Esophagus muscularis mucosa (tissue), 4 donors: ENCODE results near the gene IFT81. TPM values are rescaled to one million over a fixed set of nuclear protein-coding genes. Genes with fewer than 3 reads are reported as not detected.

Source experiments
- DNase-seq: peaks from one replicate; pipeline ENCODE4 v3.0.0-alpha.2; 2017; ENCODE audit errors: extremely low spot score
- H3K27ac ChIP-seq, 4 donors: fragments of 200-600 bp; sonication (generic); replicated peaks in 1 of 4; 1 replicate in 3 of 4; 2 replicates in 1 of 4; pipeline ENCODE4 v1.5.1; 2016 to 2019; ENCODE audit warnings: mild to moderate bottlenecking in 1 of 4
- H3K27me3 ChIP-seq, 4 donors: fragments of 200-600 bp; sonication (generic); one replicate each; pipeline versions ENCODE4 v1.5.1 to v1.6.0; 2016 to 2019
- H3K36me3 ChIP-seq, 4 donors: fragments of 200-600 bp; sonication (generic); one replicate each; pipeline ENCODE4 v1.5.1; 2016 to 2019
- H3K4me1 ChIP-seq, 4 donors: fragments of 200-600 bp; sonication (generic); one replicate each; pipeline ENCODE4 v1.5.1; 2016 to 2019
- H3K4me3 ChIP-seq, 4 donors: fragments of 200-600 bp; sonication (generic); 1 replicate in 2 of 4; 2 replicates in 2 of 4; pipeline ENCODE4 v1.5.1; 2016 to 2019; ENCODE audit warnings: mild to moderate bottlenecking in 4 of 4, moderate library complexity in 1 of 4
- H3K9me3 ChIP-seq, 4 donors: fragments of 200-600 bp; sonication (generic); 1 replicate in 3 of 4; 2 replicates in 1 of 4; pipeline ENCODE4 v1.5.1; 2016 to 2019
- CTCF ChIP-seq, 3 experiments: fragments of 200-600 bp in 2 of 3; fragments of 450-650 bp in 1 of 3; sonication (generic) in 2 of 3; IDR thresholded peaks; one replicate each; pipeline ENCODE4 v1.5.1; 2017 to 2019; ENCODE audit warnings: antibody characterized with exemption in 3 of 3, mild to moderate bottlenecking in 2 of 3, moderate library complexity in 1 of 3
- EP300 ChIP-seq: sonication (generic); formaldehyde crosslinking; IDR thresholded peaks from one replicate; pipeline ENCODE4 v1.6.1; 2017; ENCODE audit warnings: antibody characterized with exemption
- POLR2A ChIP-seq: fragments of 450-650 bp; IDR thresholded peaks from one replicate; pipeline ENCODE4 v1.6.1; 2017; ENCODE audit warnings: antibody characterized with exemption, moderate library complexity, mild to moderate bottlenecking, low read depth
- POLR2AphosphoS5 ChIP-seq, 2 donors: sonication (generic); formaldehyde crosslinking; IDR thresholded peaks; one replicate each; pipeline ENCODE4 v1.6.1; 2017; ENCODE audit warnings: antibody characterized with exemption in 2 of 2
- WGBS: methylation state at CpG from one replicate; pipeline ENCODE4 v1.1.5; 2018; 5-methylcytosine and 5-hydroxymethylcytosine counted together
- intact Hi-C: fragments of 100-400 bp; cut with DNase I; formaldehyde crosslinking; loops from one replicate; pipeline ENCODE4 v1.15.1; 2023
- total RNA-seq, 4 donors: library from RNA; depleted of rRNA; stranded (reverse); fragments of >200 nt; gene quantifications; one replicate each; pipeline versions ENCODE4 v1.1.0 to v1.2.1, GENCODE V29; 2016

IFT81 gene
- 10 to 100 TPM; 15.1 to 27.4 (median 15.9) TPM for total RNA-seq

DNA sequence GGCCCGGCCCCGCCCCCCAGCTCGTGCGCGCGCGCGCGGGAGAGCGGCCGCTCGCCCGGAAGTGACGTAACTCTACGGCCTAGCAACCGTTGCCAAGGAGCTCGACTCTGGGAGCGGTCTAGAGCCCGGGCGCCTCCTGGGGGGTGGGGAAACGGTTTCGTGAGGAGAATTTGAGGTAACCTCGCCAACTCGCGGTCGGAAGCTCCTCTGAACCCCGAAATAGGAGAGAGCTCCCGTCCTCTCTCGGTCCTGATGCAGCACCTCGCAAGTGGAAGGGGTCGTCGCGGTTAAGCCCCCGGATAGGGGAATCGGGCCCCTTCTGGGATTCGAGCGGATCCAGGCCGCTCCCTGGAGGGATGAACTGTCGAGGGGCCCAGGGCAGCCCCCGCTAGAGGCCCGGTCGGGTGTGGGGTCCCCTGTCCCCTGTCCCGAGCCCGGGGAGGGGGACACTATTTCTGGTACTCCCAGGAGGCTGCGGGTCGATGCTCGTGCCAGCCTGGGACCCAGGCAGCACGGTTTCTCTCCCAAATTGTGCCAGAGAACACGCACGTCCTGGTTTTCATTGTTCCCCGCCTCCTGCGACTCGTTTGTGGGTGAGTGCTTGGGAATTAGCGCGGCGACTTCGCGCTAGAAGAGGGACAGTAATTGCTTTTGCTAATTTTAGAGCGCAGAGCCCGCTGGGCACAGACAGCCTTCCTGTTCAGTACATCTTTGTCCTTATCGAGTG, at the start of gene IFT81:
TSS of gene IFT81 (plus strand) at position 89 of the 727 bp plus-strand sequence. CDS start 3,024 bp downstream, outside the sequence.
- peaks cover 0 to 13% (median under 1%) of the 10 kb centered on the region in 4 donors for H3K36me3 ChIP-seq
- H3K4me1 ChIP-seq = peaks cover 8 to 40% (median 38%) of the 10 kb centered on the region in 4 donors
- H3K27ac ChIP-seq = peak within 1 kb of the TSS; percentile 93 to 97 (median 95)
- DNase-seq = peak; percentile 98
- intact Hi-C loops = no loop called here
- H3K4me3 ChIP-seq = peak within 1 kb of the TSS; percentile 79 to 96 (median 95)
- H3K9me3 ChIP-seq = no peaks in the 10 kb centered on the region
- H3K27me3 ChIP-seq = no peaks in the 10 kb centered on the region
- TF ChIP-seq POLR2AphosphoS5 (IDR thresholded peaks at IDR 0.05) (peak; percentile 84 to 94), EP300 (no peak), CTCF (IDR thresholded peaks at IDR 0.05) (peak in 1 of 3 experiments; percentile 10), POLR2A (peak; percentile 23)
- WGBS = under 1% methylated on average over 21 of the region's 61 CpGs

GRCh38 chr12:110075880-110076279, 48.3 kb upstream of the IFT81 start:
- TF ChIP-seq POLR2A (no peak), EP300 (no peak), POLR2AphosphoS5 (IDR thresholded peaks at IDR 0.05) (no peak), CTCF (IDR thresholded peaks at IDR 0.05) (no peak)
- DNase-seq = no peak
- Histone ChIP-seq H3K27ac (no peak overlapping the region), H3K9me3 (no peaks in the 10 kb centered on the region), H3K4me3 (no peak overlapping the region), H3K4me1 (peaks cover 5 to 17% (median 8%) of the 10 kb centered on the region in 4 donors), H3K27me3 (no peaks in the 10 kb centered on the region), H3K36me3 (no peaks in the 10 kb centered on the region)
- WGBS = 93% methylated on average over 1 of the region's 1 CpG
- intact Hi-C loops = no loop called here

DNA sequence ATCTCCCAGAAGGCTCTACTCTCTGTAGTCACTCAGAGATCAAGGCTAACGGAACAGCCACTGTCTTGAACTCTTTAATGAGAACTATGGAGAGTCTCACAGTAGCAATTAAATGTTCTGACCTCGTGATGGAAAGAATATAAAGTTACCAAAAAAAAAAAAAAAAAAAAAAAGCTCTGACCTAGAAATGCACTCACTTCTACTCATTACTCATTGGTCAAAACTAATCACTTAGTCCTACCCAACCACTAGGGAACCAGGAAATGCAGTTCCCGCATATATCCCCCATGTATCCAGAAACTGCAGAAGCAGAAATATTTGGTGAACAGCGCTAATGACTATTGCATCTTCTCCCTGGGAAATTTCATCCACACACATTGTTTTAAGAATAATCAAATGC, 46.4 kb upstream of the IFT81 start:
- WGBS = 84% methylated on average over 4 of the region's 4 CpGs

DNA sequence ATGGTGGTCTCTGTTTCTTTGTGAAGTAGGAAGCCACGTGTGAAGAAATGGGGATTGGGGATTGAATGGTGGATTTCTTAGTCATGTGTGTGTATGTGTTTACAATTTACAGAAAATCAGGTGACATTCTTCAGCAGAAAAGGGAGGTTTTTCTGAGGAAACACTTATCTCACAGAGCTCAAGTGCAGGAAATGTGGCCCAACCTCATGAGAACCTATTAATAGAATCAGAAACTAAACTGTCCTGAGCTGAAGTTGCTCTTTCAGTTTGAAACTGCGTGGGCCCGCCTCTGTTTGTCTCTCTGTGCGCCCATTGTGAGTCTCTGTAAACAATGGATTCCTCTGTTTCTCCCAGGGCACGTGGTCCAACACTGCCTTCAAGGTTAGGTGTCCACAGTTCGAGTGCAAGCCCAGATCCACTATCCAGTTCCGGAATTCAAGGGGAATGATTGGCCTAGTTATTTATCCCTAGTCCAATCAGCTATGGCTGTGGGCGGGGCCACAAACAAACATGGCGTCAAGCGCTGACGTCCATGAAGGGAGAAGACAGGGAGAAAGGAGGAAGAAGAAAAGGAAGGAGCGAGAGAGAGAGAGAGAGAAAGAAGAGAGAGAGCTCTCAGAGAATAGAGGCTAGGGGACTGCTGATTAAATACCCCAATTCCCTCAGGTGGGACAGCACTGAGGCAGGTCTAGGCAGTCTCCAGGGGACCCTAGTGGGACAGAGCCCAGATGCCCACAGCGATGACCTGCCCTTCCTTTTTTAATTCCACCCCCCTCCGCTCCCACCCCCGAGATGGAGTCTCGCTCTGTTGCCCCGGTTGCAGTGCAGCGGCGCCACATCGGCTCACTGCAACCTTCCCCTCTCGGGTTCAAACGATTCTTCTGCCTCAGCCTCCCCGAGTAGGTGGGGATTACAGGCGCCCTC, 44.4 kb upstream of the IFT81 start:
- Histone ChIP-seq H3K4me1 (peaks cover 0 to 5% (median 2%) of the 10 kb centered on the region in 4 donors), H3K36me3 (no peaks in the 10 kb centered on the region), H3K27me3 (no peaks in the 10 kb centered on the region), H3K4me3 (peak overlapping the region in 1 of 4 donors; percentile 16), H3K9me3 (no peaks in the 10 kb centered on the region), H3K27ac (peak overlapping the region in 2 of 4 donors; percentile 27 to 60)
- no peak for TF ChIP-seq CTCF (IDR thresholded peaks at IDR 0.05)
- no peak for TF ChIP-seq POLR2A
- TF ChIP-seq POLR2AphosphoS5 (IDR thresholded peaks at IDR 0.05) = no peak
- intact Hi-C loops = no loop called here
- no peak for DNase-seq
- 76% methylated on average over 24 of the region's 24 CpGs for WGBS

More for the DNA sequence above, 46.4 kb upstream of the IFT81 start:
- no peak overlapping the region for H3K4me3 ChIP-seq
- no peak for DNase-seq
- TF ChIP-seq POLR2AphosphoS5 (IDR thresholded peaks at IDR 0.05) = no peak
- no peak for TF ChIP-seq EP300
- TF ChIP-seq POLR2A = no peak
- TF ChIP-seq CTCF (IDR thresholded peaks at IDR 0.05) = no peak
- intact Hi-C loops = no loop called here
- peaks cover 2 to 16% (median 8%) of the 10 kb centered on the region in 4 donors for H3K4me1 ChIP-seq
- no peaks in the 10 kb centered on the region for H3K36me3 ChIP-seq
- H3K27me3 ChIP-seq = no peaks in the 10 kb centered on the region
- H3K27ac ChIP-seq = no peak overlapping the region
- no peaks in the 10 kb centered on the region for H3K9me3 ChIP-seq
